Stimulated activated naive CD8-positive, alpha-beta T cell treated with anti-CD3 and anti-CD28 coated beads, Interleukin-15, amount 100 ng/mL, for 72 hours (primary cell): Measurements from ENCODE around the gene PROSER1.

Experiments used
- ATAC-seq: fragments of 150-1000 bp; cut with Tn5 transposase; 2 replicates; pipeline ENCODE4 v1.10.0; 2021; ENCODE audit warnings: mild to moderate bottlenecking, moderate library complexity
- DNase-seq, 2 donors: peaks; one replicate each; pipeline ENCODE4 v3.0.0; 2021 to 2022
- H3K27ac Mint-ChIP-seq, 2 donors: one replicate each; pipeline ENCODE4 v1.8.0; 2022; ENCODE audit warnings: mild to moderate bottlenecking in 2 of 2, mixed read lengths in 2 of 2, moderate library complexity in 2 of 2
- H3K27me3 Mint-ChIP-seq: one replicate; pipeline ENCODE4 v1.8.0; 2022; ENCODE audit warnings: mixed read lengths
- H3K4me1 Mint-ChIP-seq: one replicate; pipeline ENCODE4 v1.8.0; 2022; ENCODE audit warnings: mild to moderate bottlenecking, mixed read lengths
- H3K4me3 Mint-ChIP-seq, 2 donors: one replicate each; pipeline ENCODE4 v1.8.0; 2022; ENCODE audit warnings: mild to moderate bottlenecking in 2 of 2, mixed read lengths in 2 of 2, moderate library complexity in 1 of 2
- H3K9me3 Mint-ChIP-seq, 2 donors: one replicate each; pipeline ENCODE4 v1.8.0; 2022; ENCODE audit warnings: mixed read lengths in 2 of 2

Gene PROSER1

GRCh38 chr13:38998739-38999138 is 39.1 kb downstream of the PROSER1 start:
- Mint-ChIP-seq H3K27me3 (no peaks in the 10 kb centered on the region), H3K27ac (no peak overlapping the region), H3K4me3 (no peak overlapping the region), H3K9me3 (no peaks in the 10 kb centered on the region), H3K4me1 (peaks cover 2% of the 10 kb centered on the region)
- DNase-seq (no peak), ATAC-seq (no peak)

DNA sequence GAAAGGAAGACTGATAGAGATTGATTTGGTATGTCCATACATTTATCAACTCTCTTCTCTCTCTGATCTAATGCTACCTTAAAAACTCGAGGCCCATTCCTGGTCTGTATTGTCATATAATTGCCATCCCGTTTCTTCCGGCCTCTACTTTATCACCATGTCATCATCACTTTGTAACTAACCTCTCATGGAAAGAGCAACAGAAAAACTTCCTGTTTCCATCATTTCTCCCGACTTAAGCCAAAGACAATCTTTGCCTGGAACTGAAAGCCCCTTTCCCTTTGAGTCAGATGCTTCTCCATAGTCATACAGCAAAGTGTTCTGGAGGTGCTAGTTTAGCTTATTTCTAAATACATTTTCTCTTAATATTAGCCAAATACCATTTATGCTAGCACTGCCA is 44.5 kb downstream of the PROSER1 start:
- peaks cover 5% of the 10 kb centered on the region for H3K4me1 Mint-ChIP-seq
- no peak overlapping the region for H3K4me3 Mint-ChIP-seq
- H3K27me3 Mint-ChIP-seq = no peaks in the 10 kb centered on the region
- H3K27ac Mint-ChIP-seq = no peak overlapping the region
- DNase-seq (no peak), ATAC-seq (no peak)
- no peaks in the 10 kb centered on the region for H3K9me3 Mint-ChIP-seq

- no peak within 1 kb of the TSS for H3K4me3 Mint-ChIP-seq
- peak within 1 kb of the TSS in 1 of 2 donors; percentile 52 for H3K27ac Mint-ChIP-seq
- no peak for DNase-seq
- no peak for ATAC-seq
- H3K27me3 Mint-ChIP-seq = no peaks in the 10 kb centered on the region
- no peaks in the 10 kb centered on the region for H3K9me3 Mint-ChIP-seq
- H3K4me1 Mint-ChIP-seq = peaks cover 5% of the 10 kb centered on the region
These were observed 47.2 kb downstream of the PROSER1 start, which contains the start of gene STOML3 for GRCh38 chr13:38990693-38991092. TSS of gene STOML3 (minus strand) at chr13:38990831. CDS start at chr13:38990721, 110 bp downstream.

- DNase-seq (no peak), ATAC-seq (no peak)
- Mint-ChIP-seq H3K4me3 (no peak overlapping the region), H3K27ac (no peak overlapping the region), H3K9me3 (peaks cover 0 to 20% of the 10 kb centered on the region in 2 donors), H3K4me1 (no peaks in the 10 kb centered on the region), H3K27me3 (peaks cover 17% of the 10 kb centered on the region)
These were observed 56.8 kb downstream of the PROSER1 start for GRCh38 chr13:38981096-38981495.

DNA sequence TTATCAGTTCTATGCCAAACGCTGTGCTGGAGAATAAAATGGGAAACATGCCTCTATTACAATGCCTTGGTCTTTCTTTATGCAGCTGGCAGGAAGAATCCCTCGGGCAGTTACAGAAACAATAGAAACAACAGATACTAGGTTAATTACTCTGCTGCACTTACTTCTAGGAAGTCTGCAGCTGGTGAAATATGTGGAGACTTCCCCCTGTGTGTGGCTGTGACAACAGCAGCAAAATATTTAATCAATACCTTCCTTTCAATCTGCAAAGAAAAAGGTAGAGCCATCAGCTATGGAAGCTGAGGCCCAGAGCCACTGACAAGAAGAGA is 57.2 kb downstream of the PROSER1 start:
- H3K27me3 Mint-ChIP-seq = peaks cover 17% of the 10 kb centered on the region
- no peak for ATAC-seq
- H3K27ac Mint-ChIP-seq = no peak overlapping the region
- peaks cover 0 to 20% of the 10 kb centered on the region in 2 donors for H3K9me3 Mint-ChIP-seq
- no peak overlapping the region for H3K4me3 Mint-ChIP-seq
- no peak for DNase-seq
- no peaks in the 10 kb centered on the region for H3K4me1 Mint-ChIP-seq

- H3K27ac Mint-ChIP-seq = peak overlapping the region in 1 of 2 donors; percentile 14
- peaks cover 17% of the 10 kb centered on the region for H3K27me3 Mint-ChIP-seq
- no peaks in the 10 kb centered on the region for H3K4me1 Mint-ChIP-seq
- DNase-seq (no peak), ATAC-seq (no peak)
- peaks cover 0 to 20% of the 10 kb centered on the region in 2 donors for H3K9me3 Mint-ChIP-seq
- H3K4me3 Mint-ChIP-seq = no peak overlapping the region
These were observed 57.8 kb downstream of the PROSER1 start for GRCh38 chr13:38979891-38980749.

GRCh38 chr13:38970380-38971051 is 67.4 kb downstream of the PROSER1 start:
- ATAC-seq (no peak), DNase-seq (no peak)
- Mint-ChIP-seq H3K27ac (no peak overlapping the region), H3K27me3 (peaks cover 8% of the 10 kb centered on the region), H3K9me3 (no peaks in the 10 kb centered on the region), H3K4me1 (no peaks in the 10 kb centered on the region), H3K4me3 (no peak overlapping the region)

GRCh38 chr13:38969187-38969586 is 68.7 kb downstream of the PROSER1 start:
- no peak overlapping the region for H3K4me3 Mint-ChIP-seq
- no peaks in the 10 kb centered on the region for H3K9me3 Mint-ChIP-seq
- no peak overlapping the region for H3K27ac Mint-ChIP-seq
- peaks cover 8% of the 10 kb centered on the region for H3K27me3 Mint-ChIP-seq
- H3K4me1 Mint-ChIP-seq = no peaks in the 10 kb centered on the region
- no peak for DNase-seq
- no peak for ATAC-seq

GRCh38 chr13:38967446-38967845 is 70.4 kb downstream of the PROSER1 start:
- ATAC-seq = no peak
- no peaks in the 10 kb centered on the region for H3K9me3 Mint-ChIP-seq
- peaks cover 8% of the 10 kb centered on the region for H3K27me3 Mint-ChIP-seq
- no peak overlapping the region for H3K27ac Mint-ChIP-seq
- H3K4me1 Mint-ChIP-seq = no peaks in the 10 kb centered on the region
- no peak for DNase-seq
- H3K4me3 Mint-ChIP-seq = no peak overlapping the region

GRCh38 chr13:38965281-38965680 is 72.6 kb downstream of the PROSER1 start:
- Mint-ChIP-seq H3K4me1 (no peaks in the 10 kb centered on the region), H3K27ac (no peak overlapping the region), H3K9me3 (peaks cover 0 to 8% of the 10 kb centered on the region in 2 donors), H3K4me3 (no peak overlapping the region), H3K27me3 (peaks cover 16% of the 10 kb centered on the region)
- ATAC-seq (no peak), DNase-seq (no peak)

DNA sequence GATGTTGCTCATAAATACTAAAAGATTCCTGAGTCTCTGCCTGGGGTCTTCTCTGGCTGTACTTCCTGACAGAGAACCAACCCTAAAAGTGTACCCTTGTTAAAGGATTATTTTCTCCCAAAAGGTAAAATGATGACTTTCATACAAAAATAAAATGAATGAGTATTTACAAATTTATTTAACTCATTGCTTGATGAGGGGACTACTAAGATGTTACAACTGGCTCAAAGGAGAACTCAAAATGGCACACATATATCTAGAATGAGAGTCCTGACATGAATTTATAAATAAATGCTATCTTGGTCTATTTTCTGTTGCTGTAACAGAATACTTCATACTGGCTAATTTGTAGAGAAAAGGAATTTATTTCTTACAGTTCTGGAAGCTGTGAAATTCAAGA is 77.7 kb downstream of the PROSER1 start:
- H3K4me3 Mint-ChIP-seq = no peak overlapping the region
- no peaks in the 10 kb centered on the region for H3K4me1 Mint-ChIP-seq
- peaks cover 8% of the 10 kb centered on the region for H3K27me3 Mint-ChIP-seq
- ATAC-seq (no peak), DNase-seq (no peak)
- no peak overlapping the region for H3K27ac Mint-ChIP-seq
- H3K9me3 Mint-ChIP-seq = peaks cover 0 to 15% of the 10 kb centered on the region in 2 donors
